GM12875 (cell line): Measurements from ENCODE around the gene UGT1A8.
"Not testable (repeated sequence)": the region's sequence is repeated elsewhere in the genome, so short reads cannot be mapped to it uniquely, and the experiment has no call there.

Experiments
- H3K4me3 ChIP-seq: one replicate; pipeline ENCODE4 v1.5.1; 2011; ENCODE audit warnings: low read depth, low read length, control low read depth
- TF ChIP-seq, protein P1 (sequence below): IDR thresholded peaks from 2 replicates; pipeline ENCODE4 v1.5.1; 2011; ENCODE audit warnings: low read depth, mild to moderate bottlenecking, control low read depth, inconsistent platforms, low read length, moderate library complexity, borderline replicate concordance; ENCODE audit not compliant: insufficient read depth

UGT1A8 gene

DNA sequence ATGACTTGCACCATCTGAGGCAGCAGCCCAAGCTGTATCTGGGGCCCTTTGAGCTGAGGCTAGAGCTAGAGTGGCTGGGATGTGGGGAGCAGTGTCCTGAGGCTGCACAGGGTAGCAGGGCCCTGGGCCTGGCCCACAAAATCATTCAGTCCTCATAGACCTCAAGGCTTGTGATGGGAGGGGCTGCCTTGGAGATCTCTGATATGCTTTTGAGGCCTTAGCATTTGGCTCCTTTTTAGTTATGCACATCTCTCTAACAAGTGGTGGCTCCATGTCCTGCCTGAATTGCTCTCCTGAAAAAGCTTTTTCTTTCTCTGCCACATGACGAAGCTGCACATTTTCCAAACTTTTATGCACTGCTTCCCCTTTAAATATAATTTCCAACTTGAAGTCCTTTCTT, 11.8 kb upstream of the UGT1A8 start:
- TF ChIP-seq, protein P1, sequence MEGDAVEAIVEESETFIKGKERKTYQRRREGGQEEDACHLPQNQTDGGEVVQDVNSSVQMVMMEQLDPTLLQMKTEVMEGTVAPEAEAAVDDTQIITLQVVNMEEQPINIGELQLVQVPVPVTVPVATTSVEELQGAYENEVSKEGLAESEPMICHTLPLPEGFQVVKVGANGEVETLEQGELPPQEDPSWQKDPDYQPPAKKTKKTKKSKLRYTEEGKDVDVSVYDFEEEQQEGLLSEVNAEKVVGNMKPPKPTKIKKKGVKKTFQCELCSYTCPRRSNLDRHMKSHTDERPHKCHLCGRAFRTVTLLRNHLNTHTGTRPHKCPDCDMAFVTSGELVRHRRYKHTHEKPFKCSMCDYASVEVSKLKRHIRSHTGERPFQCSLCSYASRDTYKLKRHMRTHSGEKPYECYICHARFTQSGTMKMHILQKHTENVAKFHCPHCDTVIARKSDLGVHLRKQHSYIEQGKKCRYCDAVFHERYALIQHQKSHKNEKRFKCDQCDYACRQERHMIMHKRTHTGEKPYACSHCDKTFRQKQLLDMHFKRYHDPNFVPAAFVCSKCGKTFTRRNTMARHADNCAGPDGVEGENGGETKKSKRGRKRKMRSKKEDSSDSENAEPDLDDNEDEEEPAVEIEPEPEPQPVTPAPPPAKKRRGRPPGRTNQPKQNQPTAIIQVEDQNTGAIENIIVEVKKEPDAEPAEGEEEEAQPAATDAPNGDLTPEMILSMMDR: no peak
- no peak overlapping the region for H3K4me3 ChIP-seq

DNA sequence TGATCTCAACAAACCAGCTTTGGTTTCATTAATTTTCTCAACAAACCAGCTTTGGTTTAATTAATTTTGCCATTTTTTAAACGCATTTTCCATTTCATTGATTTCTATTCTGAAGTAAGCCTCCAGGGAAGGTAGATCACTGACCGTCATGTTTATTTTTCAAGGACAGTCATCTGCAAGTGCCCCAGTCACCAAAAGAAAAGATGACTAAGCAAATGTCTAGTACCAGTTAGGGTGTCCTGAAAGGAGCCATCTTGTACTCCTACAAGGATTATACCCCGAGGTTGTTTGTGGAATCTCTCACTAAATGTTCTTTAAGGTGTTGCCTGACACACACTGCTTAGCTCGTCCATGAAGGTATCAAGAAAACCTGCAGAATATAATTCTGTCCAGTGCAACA, 6.1 kb upstream of the UGT1A8 start:
- TF ChIP-seq, protein P1: no peak
- no peak overlapping the region for H3K4me3 ChIP-seq

DNA sequence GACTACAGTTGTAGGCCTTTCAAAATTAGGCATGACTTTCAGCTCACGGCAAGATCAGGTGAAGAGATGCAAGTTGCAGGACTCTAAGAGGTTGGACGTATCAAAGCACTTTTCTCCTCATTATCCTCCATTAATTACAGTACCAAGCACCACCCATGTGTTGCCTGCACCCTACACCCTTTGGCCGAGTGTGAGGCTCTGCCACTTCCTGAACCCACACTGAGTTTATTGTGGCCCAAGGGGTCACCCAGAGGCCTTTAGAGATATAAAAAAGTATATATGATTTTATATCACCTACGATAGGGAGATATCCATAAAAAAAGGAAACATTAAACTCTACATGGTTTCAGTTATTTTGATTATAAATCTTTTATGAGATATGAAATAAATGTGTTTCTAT, 2.8 kb downstream of the UGT1A8 start:
- TF ChIP-seq, protein P1: no peak
- no peak overlapping the region for H3K4me3 ChIP-seq

DNA sequence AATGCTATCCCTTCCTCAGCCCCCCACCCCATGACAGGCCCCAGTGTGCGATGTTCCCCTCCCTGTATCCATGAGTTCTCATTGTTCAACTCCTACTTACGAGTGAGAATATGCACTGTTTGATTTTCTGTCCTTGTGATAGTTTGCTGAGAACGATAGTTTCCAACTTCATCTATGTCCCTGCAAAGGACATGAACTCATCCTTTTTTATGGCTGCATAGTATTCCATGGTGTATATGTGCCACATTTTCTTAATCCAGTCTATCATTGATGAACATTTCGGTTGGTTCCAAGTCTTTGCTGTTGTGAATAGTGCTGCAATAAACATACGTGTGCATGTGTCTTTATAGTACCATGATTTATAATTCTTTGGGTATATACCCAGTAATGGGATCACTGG, 4.4 kb downstream of the UGT1A8 start:
- H3K4me3 ChIP-seq: not testable (repeated sequence)

DNA sequence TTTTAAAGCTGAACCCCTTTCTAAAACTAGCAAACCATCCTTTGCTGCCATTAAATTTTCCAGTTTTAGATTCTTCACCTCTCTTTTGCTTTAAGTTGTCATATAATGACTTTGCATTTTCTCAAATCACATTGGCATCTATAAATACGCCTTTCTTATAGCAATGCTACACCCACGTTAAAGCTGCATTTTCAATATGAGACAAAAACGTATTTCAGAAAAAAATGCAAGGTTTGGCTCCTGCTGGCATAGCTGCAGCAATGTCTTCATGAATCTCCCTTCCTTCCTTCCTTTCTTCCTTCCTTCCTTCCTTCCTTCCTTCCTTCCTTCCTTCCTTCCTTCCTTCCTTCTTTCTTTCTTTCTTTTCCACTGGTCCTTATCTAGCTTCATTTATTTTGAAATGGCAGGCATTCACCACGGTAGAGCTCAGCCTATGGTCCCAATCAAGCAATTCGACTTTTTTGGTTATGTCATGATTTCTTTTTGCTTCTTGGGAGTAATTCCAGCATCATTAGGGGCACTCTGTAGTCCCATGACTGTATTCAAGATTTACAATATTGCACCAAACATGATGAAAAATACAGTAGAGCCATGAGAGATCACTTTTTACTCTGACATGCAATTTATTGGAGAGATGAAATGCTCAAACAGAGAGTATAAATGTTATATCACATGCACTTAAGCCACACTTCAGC, 10.0 kb downstream of the UGT1A8 start:
- no peak overlapping the region for H3K4me3 ChIP-seq
- TF ChIP-seq, protein P1: no peak

DNA sequence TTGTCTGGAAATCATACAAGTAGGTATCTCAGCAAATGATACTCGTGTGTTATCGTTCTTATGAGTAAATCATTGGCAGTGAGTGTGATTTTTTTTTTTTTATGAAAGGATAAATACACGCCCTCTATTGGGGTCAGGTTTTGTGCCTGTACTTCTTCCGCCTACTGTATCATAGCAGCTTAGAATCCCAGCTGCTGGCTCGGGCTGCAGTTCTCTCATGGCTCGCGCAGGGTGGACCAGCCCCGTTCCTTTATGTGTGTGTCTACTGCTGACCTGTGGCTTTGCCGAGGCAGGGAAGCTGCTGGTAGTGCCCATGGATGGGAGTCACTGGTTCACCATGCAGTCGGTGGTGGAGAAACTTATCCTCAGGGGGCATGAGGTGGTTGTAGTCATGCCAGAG, 18.9 kb downstream of the UGT1A8 start, which contains the start of gene UGT1A10:
TSS of gene UGT1A10 (plus strand) at position 143 of the 400 bp plus-strand sequence. CDS start at position 218, 75 bp downstream.
- not testable (repeated sequence) for H3K4me3 ChIP-seq

DNA sequence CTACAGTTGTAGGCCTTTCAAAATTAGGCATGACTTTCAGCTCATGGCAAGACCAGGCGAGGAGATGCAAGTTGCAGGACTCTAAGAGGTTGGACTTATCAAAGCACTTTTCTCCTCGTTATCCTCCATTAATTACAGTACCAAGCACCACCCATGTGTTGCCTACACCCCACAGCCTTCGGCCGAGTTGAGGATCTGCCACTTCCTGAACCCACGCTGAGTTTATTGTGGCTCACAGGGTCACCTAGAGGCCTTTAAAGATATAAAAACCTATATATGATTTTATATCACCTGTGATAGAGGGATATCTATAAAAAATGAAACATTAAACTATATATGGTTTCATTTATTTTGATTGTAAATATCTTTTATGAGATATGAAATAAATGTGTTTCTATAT, 21.4 kb downstream of the UGT1A8 start:
- TF ChIP-seq, protein P1: no peak
- no peak overlapping the region for H3K4me3 ChIP-seq

DNA sequence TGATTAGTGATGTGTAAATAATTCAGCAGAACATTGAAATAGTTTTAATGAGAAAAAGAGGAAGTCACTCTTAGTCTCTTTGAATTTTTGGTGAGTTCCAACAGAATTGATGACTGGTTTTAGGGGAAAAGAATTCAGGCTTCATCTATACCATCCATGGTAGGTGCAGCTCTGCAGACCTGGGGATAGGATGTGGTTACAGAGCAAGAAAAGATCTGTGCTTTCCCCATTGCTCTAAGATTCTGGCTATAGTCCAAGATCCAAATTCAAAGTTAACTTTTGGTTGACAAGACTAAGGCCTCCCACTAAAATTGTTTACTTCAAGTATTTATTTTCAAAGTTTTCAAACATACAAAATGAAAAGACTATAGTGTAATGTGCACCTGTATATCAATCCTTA, 22.4 kb downstream of the UGT1A8 start:
- no peak overlapping the region for H3K4me3 ChIP-seq
- TF ChIP-seq, protein P1: no peak
